Measurements from ENCODE around the gene SREK1.
"Not testable (repeated sequence)": the region's sequence is repeated elsewhere in the genome, so short reads cannot be mapped to it uniquely, and the experiment has no call there.

DNA sequence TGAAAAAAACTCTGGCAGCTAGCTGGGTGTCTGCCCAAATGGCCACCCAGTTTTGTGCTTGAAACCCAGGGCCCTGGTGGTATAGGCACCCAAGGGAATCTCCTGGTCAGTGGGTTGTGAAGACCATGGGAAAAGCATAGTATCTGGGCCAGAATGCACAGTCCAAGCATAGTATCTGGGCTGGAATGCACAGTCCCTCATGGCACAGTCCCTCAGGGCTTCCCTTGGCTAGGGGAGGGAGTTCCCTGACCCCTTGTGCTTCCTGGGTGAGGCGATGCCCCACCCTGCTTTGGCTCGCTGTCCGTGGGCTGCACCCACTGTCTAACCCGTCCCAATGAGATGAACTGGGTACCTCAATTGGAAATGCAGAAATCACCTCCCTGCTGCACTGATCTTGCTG, 78.8 kb downstream of the SREK1 start:
- TF ChIP-seq, protein P1, sequence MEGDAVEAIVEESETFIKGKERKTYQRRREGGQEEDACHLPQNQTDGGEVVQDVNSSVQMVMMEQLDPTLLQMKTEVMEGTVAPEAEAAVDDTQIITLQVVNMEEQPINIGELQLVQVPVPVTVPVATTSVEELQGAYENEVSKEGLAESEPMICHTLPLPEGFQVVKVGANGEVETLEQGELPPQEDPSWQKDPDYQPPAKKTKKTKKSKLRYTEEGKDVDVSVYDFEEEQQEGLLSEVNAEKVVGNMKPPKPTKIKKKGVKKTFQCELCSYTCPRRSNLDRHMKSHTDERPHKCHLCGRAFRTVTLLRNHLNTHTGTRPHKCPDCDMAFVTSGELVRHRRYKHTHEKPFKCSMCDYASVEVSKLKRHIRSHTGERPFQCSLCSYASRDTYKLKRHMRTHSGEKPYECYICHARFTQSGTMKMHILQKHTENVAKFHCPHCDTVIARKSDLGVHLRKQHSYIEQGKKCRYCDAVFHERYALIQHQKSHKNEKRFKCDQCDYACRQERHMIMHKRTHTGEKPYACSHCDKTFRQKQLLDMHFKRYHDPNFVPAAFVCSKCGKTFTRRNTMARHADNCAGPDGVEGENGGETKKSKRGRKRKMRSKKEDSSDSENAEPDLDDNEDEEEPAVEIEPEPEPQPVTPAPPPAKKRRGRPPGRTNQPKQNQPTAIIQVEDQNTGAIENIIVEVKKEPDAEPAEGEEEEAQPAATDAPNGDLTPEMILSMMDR (conservative IDR thresholded peaks at IDR 0.05; ENCODE audit: low read depth, low read length) = not testable (repeated sequence)
- not testable (repeated sequence) for TF ChIP-seq EZH2 (IDR thresholded peaks at IDR 0.05; ENCODE audit: borderline replicate concordance, low read depth, low read length, poor library complexity, severe bottlenecking)
